Esophagus squamous epithelium (tissue), 4 donors: ENCODE data around the gene INHA.

Experiments
- CTCF ChIP-seq, 6 experiments: fragments of 450-650 bp in 4 of 6; fragments of 200-600 bp in 2 of 6; sonication (generic) in 2 of 6; IDR thresholded peaks; one replicate each; pipeline ENCODE4 v1.5.1; 2016 to 2019; ENCODE audit warnings: antibody characterized with exemption in 6 of 6, mild to moderate bottlenecking in 4 of 6, moderate library complexity in 4 of 6
- POLR2A ChIP-seq, 4 donors: fragments of 450-650 bp; IDR thresholded peaks; one replicate each; pipeline ENCODE4 v1.6.1; 2017; ENCODE audit warnings: antibody characterized with exemption in 4 of 4, mild to moderate bottlenecking in 4 of 4, moderate library complexity in 3 of 4

DNA sequence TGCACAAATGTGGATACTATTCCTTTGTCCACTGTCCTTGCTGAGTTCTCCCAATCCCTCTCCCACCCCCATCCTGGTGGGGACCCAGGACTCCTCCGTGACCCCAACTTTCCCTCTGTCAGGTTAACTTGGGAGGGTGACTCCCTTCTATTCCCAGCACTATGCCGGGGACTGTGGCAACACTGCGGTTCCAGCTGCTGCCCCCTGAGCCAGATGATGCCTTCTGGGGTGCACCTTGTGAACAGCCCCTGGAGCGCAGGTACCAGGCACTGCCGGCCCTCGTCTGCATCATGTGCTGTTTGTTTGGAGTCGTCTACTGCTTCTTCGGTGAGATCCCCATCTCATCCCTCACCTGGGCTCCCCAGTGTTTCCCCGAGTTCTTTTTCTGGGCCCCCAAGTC lies 27.5 kb upstream of the INHA start:
- TF ChIP-seq CTCF (IDR thresholded peaks at IDR 0.05) (no peak), POLR2A (IDR thresholded peaks at IDR 0.05) (no peak)
